H1 (cell line): ENCODE results near the gene ZNF785. TPM values are rescaled to one million over a fixed set of nuclear protein-coding genes. Genes with fewer than 3 reads are reported as not detected.

ENCODE experiments used
- CTCF ChIA-PET: fragments of 300-600 bp; sonication (Branson Sonifier 250); formaldehyde crosslinking; loops from one replicate; lab custom pipeline; 2021; ENCODE audit not compliant: partially characterized antibody; lab: Charles Lee
- POLR2A ChIA-PET: fragments of 300-600 bp; sonication (Branson Sonifier 250); formaldehyde crosslinking; loops from one replicate; lab custom pipeline; 2021; ENCODE audit warnings: inconsistent platforms; ENCODE audit not compliant: partially characterized antibody; lab: Charles Lee
- DNase-seq, 2 experiments: peaks; one replicate each; pipeline versions ENCODE4 v3.0.0 to v3.0.0-alpha.2; 2010 to 2022; ENCODE audit warnings: low spot score in 2 of 2, low read depth in 1 of 2, mixed read lengths in 1 of 2
- FAIRE-seq: peaks from 2 replicates; lab custom pipeline; 2011; peaks lifted over from hg19 to GRCh38; lab: Jason Lieb, UNC
- H2AFZ ChIP-seq: 2 replicates; pipeline ENCODE4 v1.8.1; 2012; ENCODE audit warnings: low read length, inconsistent platforms
- H2AK5ac ChIP-seq: 2 replicates; pipeline ENCODE4 v1.6.1; 2013; ENCODE audit warnings: low read depth, low read length
- H2BK120ac ChIP-seq: replicated peaks from 2 replicates; pipeline ENCODE3; 2013; ENCODE audit warnings: low read depth, low read length, inconsistent platforms
- H2BK12ac ChIP-seq: 2 replicates; pipeline ENCODE4 v1.6.1; 2013; ENCODE audit warnings: low read depth, low read length
- H2BK15ac ChIP-seq: 2 replicates; pipeline ENCODE4 v1.6.1; 2013; ENCODE audit warnings: low read length
- H2BK20ac ChIP-seq: 2 replicates; pipeline ENCODE4 v1.6.1; 2013; ENCODE audit warnings: low read length
- H2BK5ac ChIP-seq: 2 replicates; pipeline ENCODE4 v1.6.1; 2013; ENCODE audit warnings: low read depth, low read length
- H3K14ac ChIP-seq: 2 replicates; pipeline ENCODE4 v1.6.1; 2013; ENCODE audit warnings: inconsistent platforms; ENCODE audit not compliant: insufficient read length
- H3K18ac ChIP-seq: 2 replicates; pipeline ENCODE4 v1.6.1; 2013; ENCODE audit warnings: low read length; ENCODE audit errors: extremely low read depth
- H3K23ac ChIP-seq: 2 replicates; pipeline ENCODE4 v1.6.1; 2013; ENCODE audit warnings: inconsistent platforms; ENCODE audit not compliant: insufficient read length
- H3K23me2 ChIP-seq: 2 replicates; pipeline ENCODE4 v1.6.1; 2013; ENCODE audit warnings: low read depth, low read length
- H3K27ac ChIP-seq: 2 replicates; pipeline ENCODE4 v1.6.1; 2011; ENCODE audit warnings: low read depth, low read length, inconsistent platforms
- H3K27me3 ChIP-seq, 4 experiments: replicated peaks in 1 of 4; 1 replicate in 1 of 4; 2 replicates in 3 of 4; pipeline versions ENCODE4 v1.6.1 to v1.8.1; 2011 to 2013; ENCODE audit warnings: low read length in 3 of 4, mild to moderate bottlenecking in 3 of 4, inconsistent platforms in 2 of 4, mixed read lengths in 2 of 4, moderate library complexity in 1 of 4; ENCODE audit not compliant: control insufficient read depth in 3 of 4, insufficient read depth in 3 of 4; ENCODE audit errors: extremely low read depth in 1 of 4
- H3K36me3 ChIP-seq, 4 experiments: 2 replicates each; pipeline versions ENCODE4 v1.6.1 to v1.8.1; 2011 to 2013; ENCODE audit warnings: mild to moderate bottlenecking in 4 of 4, low read length in 3 of 4, moderate library complexity in 2 of 4, control low read depth in 1 of 4, inconsistent platforms in 1 of 4; ENCODE audit not compliant: insufficient read depth in 4 of 4, control insufficient read depth in 2 of 4
- H3K4ac ChIP-seq: replicated peaks from 2 replicates; pipeline ENCODE3; 2013; ENCODE audit warnings: low read length, low read depth, mixed read lengths, inconsistent platforms; ENCODE audit not compliant: insufficient read length
- H3K4me1 ChIP-seq, 4 experiments: replicated peaks in 1 of 4; 1 replicate in 1 of 4; 2 replicates in 3 of 4; pipeline versions ENCODE4 v1.6.1 to v1.8.1; 2011 to 2013; ENCODE audit warnings: low read length in 3 of 4, inconsistent platforms in 2 of 4, mixed read lengths in 1 of 4; ENCODE audit not compliant: insufficient read depth in 4 of 4, control insufficient read depth in 3 of 4
- H3K4me2 ChIP-seq, 2 experiments: 2 replicates each; pipeline versions ENCODE4 v1.6.1 to v1.8.1; 2011 to 2013; ENCODE audit warnings: low read depth in 2 of 2, low read length in 2 of 2, control low read depth in 1 of 2, inconsistent platforms in 1 of 2, mild to moderate bottlenecking in 1 of 2; ENCODE audit not compliant: insufficient read depth in 1 of 2
- H3K4me3 ChIP-seq, 4 experiments: fragments of 200-600, 300-600 bp in 1 of 4; sonication (generic), shearing (Covaris generic), sonication (Bioruptor Twin) in 1 of 4; 2 replicates each; pipeline versions ENCODE4 v1.5.1 to v1.8.1; 2011 to 2016; ENCODE audit warnings: low read length in 4 of 4, low read depth in 3 of 4, control low read depth in 2 of 4, inconsistent platforms in 2 of 4, mild to moderate bottlenecking in 2 of 4, mixed read lengths in 1 of 4, moderate library complexity in 1 of 4; ENCODE audit not compliant: insufficient read depth in 2 of 4; ENCODE audit errors: extremely low read depth in 1 of 4
- H3K56ac ChIP-seq: replicated peaks from 2 replicates; pipeline ENCODE3; 2013; ENCODE audit warnings: low read depth, mild to moderate bottlenecking, mixed read lengths, low read length, inconsistent platforms; ENCODE audit not compliant: insufficient read length
- H3K79me1 ChIP-seq: 2 replicates; pipeline ENCODE4 v1.6.1; 2013; ENCODE audit warnings: low read depth, low read length, control low read depth
- H3K79me2 ChIP-seq, 2 experiments: 2 replicates each; pipeline versions ENCODE4 v1.6.1 to v1.8.1; 2012 to 2013; ENCODE audit warnings: low read length in 2 of 2, mild to moderate bottlenecking in 2 of 2, inconsistent platforms in 1 of 2; ENCODE audit not compliant: insufficient read depth in 2 of 2, control insufficient read depth in 1 of 2
- H3K9ac ChIP-seq, 4 experiments: replicated peaks in 1 of 4; 1 replicate in 1 of 4; 2 replicates in 3 of 4; pipeline versions ENCODE4 v1.6.1 to v1.8.1; 2011 to 2013; ENCODE audit warnings: low read depth in 3 of 4, low read length in 3 of 4, control low read depth in 2 of 4, mild to moderate bottlenecking in 2 of 4, moderate library complexity in 2 of 4, inconsistent platforms in 1 of 4; ENCODE audit errors: extremely low read depth in 1 of 4
- H3K9me3 ChIP-seq, 2 experiments: 2 replicates each; pipeline versions ENCODE4 v1.6.1 to v1.8.1; 2012 to 2013; ENCODE audit warnings: mild to moderate bottlenecking in 2 of 2, moderate library complexity in 2 of 2, control low read depth in 1 of 2, inconsistent platforms in 1 of 2, low read depth in 1 of 2, low read length in 1 of 2, mixed read lengths in 1 of 2; ENCODE audit not compliant: insufficient read depth in 2 of 2
- H4K20me1 ChIP-seq, 2 experiments: replicated peaks in 1 of 2; 2 replicates each; pipeline versions ENCODE3 to v1.8.1; 2011 to 2013; ENCODE audit warnings: inconsistent platforms in 2 of 2, low read length in 2 of 2, mild to moderate bottlenecking in 1 of 2; ENCODE audit not compliant: insufficient read depth in 2 of 2, control insufficient read depth in 1 of 2
- H4K5ac ChIP-seq: 2 replicates; pipeline ENCODE4 v1.6.1; 2013; ENCODE audit warnings: low read length, low read depth, mixed read lengths, inconsistent platforms; ENCODE audit not compliant: insufficient read length
- H4K8ac ChIP-seq: 2 replicates; pipeline ENCODE4 v1.8.0; 2013; ENCODE audit warnings: mild to moderate bottlenecking, moderate library complexity, low read length, inconsistent platforms; ENCODE audit not compliant: insufficient read depth; ENCODE audit errors: extremely low read depth
- H4K91ac ChIP-seq: replicated peaks from 2 replicates; pipeline ENCODE3; 2013; ENCODE audit warnings: low read length, mixed read lengths, inconsistent platforms; ENCODE audit not compliant: insufficient read length
- SP4 ChIP-seq: IDR thresholded peaks from 2 replicates; pipeline ENCODE4 v1.6.1; 2012; ENCODE audit warnings: low read length, inconsistent platforms
- WGBS, 2 experiments: shearing (Covaris generic) in 1 of 2; methylation state at CpG; one replicate each; pipeline versions ENCODE4 v1.1.6 to v1.1.7; 2013 to 2015; ENCODE audit warnings: low lambda C conversion rate in 2 of 2, mixed read lengths in 2 of 2, inconsistent platforms in 1 of 2, low coverage in 1 of 2, missing lambda C conversion rate in 1 of 2; ENCODE audit not compliant: insufficient replicate concordance in 2 of 2, insufficient coverage in 1 of 2, insufficient read length in 1 of 2; ENCODE audit errors: extremely low coverage in 1 of 2, missing lambda C conversion rate in 1 of 2; 5-methylcytosine and 5-hydroxymethylcytosine counted together
- polyA plus RNA-seq, 7 experiments: library from polyadenylated mRNA; depleted of rRNA in 3 of 7; stranded (reverse) in 5 of 7; unstranded in 2 of 7; fragments of >200 nt in 5 of 7; fragments of 200-250 nt in 2 of 7; gene quantifications; 1 replicate in 5 of 7; 2 replicates in 1 of 7; 4 replicates in 1 of 7; pipeline versions ENCODE4 v1.2.1 to v1.2.3, GENCODE V29; 2011 to 2013; ENCODE audit warnings: missing spikeins in 2 of 7, mixed read lengths in 2 of 7
- total RNA-seq: library from RNA; stranded (reverse); fragmentation: NEBNext Ultra II Directional; extraction: Animal tissue kit (Norgen Biotek cat#: 25700); gene quantifications from 2 replicates; pipeline ENCODE4 v1.2.1, GENCODE V29; 2021

ZNF785 gene
- total and polyA plus RNA-seq, 2 of the 8 experiments (the other 6 are each of a cell fraction or from before 2014, with no cell fraction given) = 8.6 to 12.9 TPM

DNA sequence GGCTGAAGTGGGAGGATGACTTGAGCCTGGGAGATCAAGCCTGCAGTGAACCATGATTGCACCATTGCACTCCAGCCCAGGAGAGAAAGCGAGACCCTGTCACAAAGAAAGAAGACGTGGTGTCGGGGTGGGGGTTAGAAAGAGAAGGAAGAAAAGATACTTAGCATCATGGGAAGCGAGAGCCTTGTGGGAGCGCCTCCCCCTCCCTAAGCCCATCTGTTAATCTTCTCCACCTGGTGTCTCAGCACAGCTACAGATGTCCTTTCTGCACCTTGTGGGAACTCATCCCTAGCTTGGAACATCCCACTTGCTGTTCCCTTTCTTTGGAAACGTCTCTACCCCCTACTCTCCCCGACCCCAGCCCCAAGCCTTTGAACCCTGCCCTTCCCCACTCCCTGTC is 20.0 kb downstream of the ZNF785 start:
- Histone ChIP-seq H3K27me3 (peaks cover 0 to 3% (median 1%) of the 10 kb centered on the region in 4 experiments; a peak in 2 of 7 replicates), H3K79me1 (no peaks in the 10 kb centered on the region), H2BK20ac (no peak overlapping the region), H3K36me3 (no peaks in the 10 kb centered on the region), H4K91ac (no peak overlapping the region), H2BK5ac (no peak overlapping the region), H2BK120ac (no peak overlapping the region), H3K56ac (no peak overlapping the region), H3K79me2 (no peaks in the 10 kb centered on the region), H3K23ac (no peak overlapping the region), H2AFZ (no peak overlapping the region), H3K9ac (no peak overlapping the region), H3K9me3 (no peaks in the 10 kb centered on the region), H3K18ac (no peak overlapping the region), H2BK12ac (no peak overlapping the region), H3K23me2 (no peaks in the 10 kb centered on the region), H3K4me2 (no peak overlapping the region), H3K4ac (no peak overlapping the region), H3K14ac (no peak overlapping the region), H3K4me1 (peaks cover 0 to 9% (median 2%) of the 10 kb centered on the region in 4 experiments; a peak in 5 of 7 replicates), H4K8ac (no peak overlapping the region), H4K20me1 (no peaks in the 10 kb centered on the region), H3K27ac (no peak overlapping the region), H3K4me3 (no peak overlapping the region), H2BK15ac (no peak overlapping the region), H2AK5ac (no peak overlapping the region), H4K5ac (no peak overlapping the region)
- 76% methylated on average over 6 of the region's 7 CpGs; no CpG with 5 or more reads in 1 of the 2 experiments for WGBS, 2 experiments
- CTCF ChIA-PET = interaction anchor here (0.6 to 5.7 kb wide), 8 partner anchors 28 to 148 kb away, joined by 3 to 28 read pairs (median 3); partner anchors contain the start of gene ZNF747
- no peak for FAIRE-seq
- TF ChIP-seq SP4 = no peak
- DNase-seq = no peak
- POLR2A ChIA-PET = interaction anchor here (0.7 to 5.0 kb wide), 15 partner anchors 7 to 158 kb away, joined by 3 to 26 read pairs (median 4); partner anchors contain the start of genes ZNF689, ZNF747, ZNF764 and ZNF771
